Ishikawa (cell line): ENCODE measurements around the gene FAF2.

Experiments
- EP300 ChIP-seq: IDR thresholded peaks from 2 replicates; pipeline ENCODE4 v1.6.1; 2012; ENCODE audit warnings: borderline replicate concordance
- TAF1 ChIP-seq: IDR thresholded peaks from 2 replicates; pipeline ENCODE4 v1.6.1; 2012; ENCODE audit warnings: low read depth, mild to moderate bottlenecking

DNA sequence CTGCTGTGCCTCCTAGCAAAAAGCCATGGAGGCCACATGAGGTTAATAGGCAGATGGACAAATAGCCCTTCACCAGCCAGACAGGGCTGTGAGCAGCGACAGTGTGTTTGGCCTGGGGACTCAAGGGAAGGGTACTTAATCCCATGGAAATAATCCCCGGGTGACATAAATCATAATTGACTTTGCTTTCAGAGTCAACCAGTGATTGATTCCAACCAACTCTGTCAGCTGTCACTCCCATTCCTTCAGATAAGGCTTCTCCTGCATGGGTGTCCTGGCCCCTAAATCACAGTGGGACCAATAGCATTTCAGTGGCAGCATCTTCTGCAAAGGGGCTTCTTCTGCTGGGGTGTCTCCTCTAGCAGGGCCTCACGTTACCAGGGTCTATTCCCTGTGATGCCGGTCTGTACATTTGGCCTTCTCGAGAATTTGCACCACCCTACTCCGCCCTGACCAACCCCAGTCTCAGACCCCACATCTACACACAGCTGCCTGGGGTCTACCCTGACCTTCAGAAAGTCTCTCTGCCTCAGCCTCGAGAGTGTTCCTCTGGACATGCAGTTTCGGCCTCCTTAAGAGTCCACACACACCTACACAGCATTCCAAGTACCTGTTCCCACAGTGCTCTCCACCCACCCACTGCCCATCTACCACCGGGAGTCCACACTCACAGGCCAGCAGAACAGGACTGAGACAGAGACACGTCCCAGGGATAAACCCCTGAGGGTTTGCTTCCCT is 35.5 kb upstream of the FAF2 start:
- TF ChIP-seq TAF1 (no peak), EP300 (no peak)
